ENCODE measurements around the gene TSHZ1. TPM values are rescaled to one million over a fixed set of nuclear protein-coding genes. Genes with fewer than 3 reads are reported as not detected.
"Not testable (repeated sequence)": the region's sequence is repeated elsewhere in the genome, so short reads cannot be mapped to it uniquely, and the experiment has no call there.

Gene TSHZ1
- polyA plus RNA-seq, 1 donor from 2014 or later = 3.5 TPM

DNA sequence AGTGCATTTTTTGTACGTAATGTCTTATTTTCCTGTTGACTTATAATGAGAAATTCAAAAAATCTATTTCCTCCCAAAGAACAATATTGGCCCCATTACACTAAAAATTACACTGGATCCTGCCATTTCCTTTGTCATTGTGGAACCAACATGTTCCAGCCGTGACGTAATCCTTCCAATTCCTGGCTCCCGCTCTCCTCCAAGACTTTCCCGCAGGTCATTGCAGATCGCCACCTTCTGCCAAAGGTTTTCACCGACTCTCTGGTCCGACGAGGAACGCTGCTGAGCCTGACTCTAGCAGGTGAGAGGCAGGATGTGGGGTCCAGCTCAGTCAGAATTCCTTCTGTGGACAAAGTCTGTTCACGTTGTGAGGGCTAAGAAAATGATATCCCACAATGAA, 39.7 kb upstream of the TSHZ1 start:
- Mint-ChIP-seq H3K4me3 (no peak overlapping the region), H3K27ac (no peak overlapping the region), H3K4me1 (peaks cover 6 to 14% (median 8%) of the 10 kb centered on the region in 3 donors), H3K9me3 (peaks cover 0 to 1% (median 0%) of the 10 kb centered on the region in 3 donors), H3K27me3 (peaks cover 9% of the 10 kb centered on the region), H3K36me3 (peaks cover 2% of the 10 kb centered on the region)

GRCh38 chr18:75172299-75173124, 38.1 kb upstream of the TSHZ1 start:
- Mint-ChIP-seq H3K9me3 (peaks cover 0 to 1% (median 0%) of the 10 kb centered on the region in 3 donors), H3K27ac (no peak overlapping the region), H3K4me1 (peaks cover 6 to 16% (median 8%) of the 10 kb centered on the region in 3 donors)

GRCh38 chr18:75173125-75173432, 37.5 kb upstream of the TSHZ1 start:
- Mint-ChIP-seq H3K27me3 (peaks cover 2% of the 10 kb centered on the region), H3K36me3 (no peaks in the 10 kb centered on the region), H3K9me3 (no peaks in the 10 kb centered on the region), H3K27ac (no peak overlapping the region), H3K4me3 (no peak overlapping the region), H3K4me1 (peaks cover 6 to 16% (median 8%) of the 10 kb centered on the region in 3 donors)

More at GRCh38 chr18:75172299-75173124, 38.1 kb upstream of the TSHZ1 start:
- Mint-ChIP-seq H3K4me3 (no peak overlapping the region), H3K27me3 (peaks cover 2% of the 10 kb centered on the region), H3K36me3 (no peaks in the 10 kb centered on the region)

GRCh38 chr18:75173738-75174137, 36.9 kb upstream of the TSHZ1 start:
- no peaks in the 10 kb centered on the region for H3K36me3 Mint-ChIP-seq
- H3K9me3 Mint-ChIP-seq = no peaks in the 10 kb centered on the region
- H3K27ac Mint-ChIP-seq = no peak overlapping the region
- peaks cover 6 to 16% (median 8%) of the 10 kb centered on the region in 3 donors for H3K4me1 Mint-ChIP-seq
- H3K27me3 Mint-ChIP-seq = peaks cover 2% of the 10 kb centered on the region
- no peak overlapping the region for H3K4me3 Mint-ChIP-seq

DNA sequence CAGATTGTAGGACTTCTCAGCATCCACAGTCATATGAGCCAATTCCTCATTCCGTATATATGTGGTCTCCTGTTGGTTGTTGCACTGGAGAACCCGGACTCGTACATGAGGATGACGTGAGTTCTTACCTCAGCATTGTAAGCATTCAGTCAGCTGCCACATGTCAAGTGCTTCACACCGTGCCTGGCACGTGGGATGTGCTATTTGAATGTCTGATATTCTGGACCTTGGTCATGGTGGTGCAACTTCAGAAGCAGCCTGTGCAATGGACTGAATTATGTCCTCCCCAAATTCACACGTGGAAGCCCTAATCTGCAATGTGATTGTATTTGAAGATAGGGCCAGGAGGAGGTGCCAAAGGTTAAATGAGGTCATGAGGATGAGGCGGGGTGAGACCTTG, 33.7 kb upstream of the TSHZ1 start:
- Mint-ChIP-seq H3K27me3 (no peaks in the 10 kb centered on the region), H3K36me3 (no peaks in the 10 kb centered on the region), H3K4me1 (peaks cover 6 to 17% (median 8%) of the 10 kb centered on the region in 3 donors), H3K27ac (peak overlapping the region in 1 of 3 donors; percentile 43), H3K4me3 (no peak overlapping the region), H3K9me3 (no peaks in the 10 kb centered on the region)

DNA sequence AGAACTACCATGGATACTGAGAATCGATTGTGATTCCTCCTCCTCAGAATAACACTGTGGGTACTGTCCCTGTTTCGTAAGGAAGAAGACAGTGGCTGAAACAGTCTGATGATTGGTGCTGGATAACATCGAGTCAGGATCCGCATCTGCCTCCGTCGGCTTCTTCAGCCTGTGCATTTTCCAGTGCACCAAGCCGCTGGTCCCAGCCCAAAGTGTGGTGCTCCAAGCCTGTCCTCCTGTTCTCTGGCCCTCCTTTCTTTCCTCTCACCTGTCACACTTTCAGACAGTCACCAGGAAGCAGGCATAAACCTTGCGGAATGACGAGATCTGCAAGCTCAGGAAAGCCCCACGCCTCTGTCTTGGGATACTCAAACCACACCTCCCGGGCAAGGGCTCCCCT, 32.2 kb upstream of the TSHZ1 start:
- H3K27me3 Mint-ChIP-seq = no peaks in the 10 kb centered on the region
- H3K9me3 Mint-ChIP-seq = peaks cover 0 to 3% (median 0%) of the 10 kb centered on the region in 3 donors
- H3K27ac Mint-ChIP-seq = no peak overlapping the region
- no peak overlapping the region for H3K4me3 Mint-ChIP-seq
- H3K4me1 Mint-ChIP-seq = peaks cover under 1 to 8% (median 2%) of the 10 kb centered on the region in 3 donors
- H3K36me3 Mint-ChIP-seq = no peaks in the 10 kb centered on the region

DNA sequence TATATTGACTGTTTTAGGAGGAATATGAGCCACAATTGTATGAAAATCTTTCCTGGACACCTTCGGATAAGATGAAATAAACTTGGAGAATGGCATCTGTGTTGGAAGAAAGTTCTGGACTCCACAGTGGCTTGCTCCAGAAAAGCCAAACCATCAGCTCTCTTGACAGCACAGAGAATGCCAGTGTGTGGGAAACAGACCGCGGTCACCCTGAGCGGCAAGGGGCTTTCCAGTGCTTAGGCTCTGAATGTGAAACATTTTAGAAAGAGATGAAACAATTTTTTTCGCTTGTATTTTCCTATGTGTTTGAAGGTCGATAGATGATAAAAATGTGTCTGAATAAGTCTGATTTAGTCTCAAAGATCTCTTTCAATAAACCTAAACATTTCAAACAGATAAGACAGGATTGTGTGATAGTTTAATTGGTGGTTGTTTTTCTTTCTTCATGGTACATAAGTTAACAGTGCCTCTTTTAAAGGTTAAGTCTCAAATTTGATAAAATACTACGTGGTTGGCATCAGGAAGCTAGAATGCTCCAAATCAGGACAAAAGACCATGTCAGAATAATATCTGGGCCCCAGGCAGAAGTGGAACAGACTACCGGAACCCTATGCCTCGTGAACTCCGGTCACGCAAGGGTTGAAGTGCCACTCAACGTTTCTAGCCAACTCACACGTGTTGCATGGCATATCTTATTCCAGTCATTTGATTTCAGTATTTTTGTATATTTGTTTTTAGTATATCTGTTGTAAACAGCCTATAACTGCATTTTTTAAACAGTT, 30.6 kb upstream of the TSHZ1 start:
- Mint-ChIP-seq H3K9me3 (peaks cover 0 to 3% (median 0%) of the 10 kb centered on the region in 3 donors), H3K4me1 (peaks cover 0 to 3% (median 0%) of the 10 kb centered on the region in 3 donors), H3K27me3 (no peaks in the 10 kb centered on the region), H3K36me3 (no peaks in the 10 kb centered on the region), H3K4me3 (no peak overlapping the region), H3K27ac (no peak overlapping the region)

- Mint-ChIP-seq H3K4me3 (no peak overlapping the region), H3K27ac (peak overlapping the region in 1 of 3 donors; percentile 60), H3K36me3 (peaks cover 2% of the 10 kb centered on the region), H3K4me1 (peaks cover 0 to 1% (median 0%) of the 10 kb centered on the region in 3 donors), H3K27me3 (peaks cover 6% of the 10 kb centered on the region), H3K9me3 (peaks cover 0 to 3% (median 2%) of the 10 kb centered on the region in 3 donors)
Measured at GRCh38 chr18:75183524-75183923, 27.1 kb upstream of the TSHZ1 start.

DNA sequence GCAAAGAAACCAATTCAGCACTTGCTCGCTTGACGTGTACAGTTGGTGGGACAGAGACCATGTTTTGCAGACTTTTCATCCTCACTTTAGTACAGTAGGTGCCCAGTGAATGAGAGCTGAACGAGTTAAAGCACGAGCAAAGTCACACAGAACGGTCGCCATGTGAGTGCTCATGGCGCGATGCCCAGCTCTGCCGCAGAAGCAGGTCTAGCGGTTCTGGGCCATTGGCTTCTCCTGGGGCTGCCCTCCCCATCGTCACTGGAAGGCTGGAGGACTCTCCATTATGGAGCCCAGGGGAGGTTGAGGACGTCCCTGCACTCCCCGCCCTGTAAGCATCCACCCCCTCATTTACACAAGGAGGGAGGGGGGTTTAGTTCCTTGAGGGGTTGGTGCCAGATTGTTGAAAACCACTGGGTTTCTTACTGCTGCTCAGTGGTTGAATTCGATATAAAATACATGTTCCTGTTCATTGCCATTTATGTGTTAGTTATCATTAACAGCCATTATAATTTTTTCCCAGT, 26.6 kb upstream of the TSHZ1 start:
- H3K27ac Mint-ChIP-seq = peak overlapping the region in 1 of 3 donors; percentile 60
- H3K4me1 Mint-ChIP-seq = peaks cover 0 to 1% (median 0%) of the 10 kb centered on the region in 3 donors
- peaks cover 0 to 3% (median 2%) of the 10 kb centered on the region in 3 donors for H3K9me3 Mint-ChIP-seq
- no peak overlapping the region for H3K4me3 Mint-ChIP-seq
- peaks cover 2% of the 10 kb centered on the region for H3K36me3 Mint-ChIP-seq
- H3K27me3 Mint-ChIP-seq = peaks cover 6% of the 10 kb centered on the region

DNA sequence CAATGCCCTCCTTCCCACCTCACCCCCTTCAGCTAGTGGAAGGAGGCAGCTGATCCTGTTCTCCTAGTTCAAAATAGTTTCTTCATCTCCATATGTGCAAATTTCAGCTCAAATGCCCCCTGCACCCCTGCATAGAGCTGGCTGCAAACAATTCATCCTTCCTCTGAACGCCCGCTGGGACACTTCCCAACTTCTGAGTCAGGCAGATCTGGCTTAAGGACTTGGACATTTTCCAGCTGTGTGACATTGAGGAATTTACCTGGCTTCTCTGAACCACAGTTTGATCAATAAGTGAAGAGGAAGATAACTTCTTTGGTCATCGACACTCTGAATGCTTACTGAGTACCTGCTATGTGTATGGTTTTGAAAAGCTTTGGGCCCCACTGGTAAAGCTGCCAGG, 25.1 kb upstream of the TSHZ1 start:
- peaks cover 2% of the 10 kb centered on the region for H3K36me3 Mint-ChIP-seq
- no peaks in the 10 kb centered on the region for H3K4me1 Mint-ChIP-seq
- peak overlapping the region in 1 of 3 donors; percentile 11 for H3K27ac Mint-ChIP-seq
- H3K4me3 Mint-ChIP-seq = no peak overlapping the region
- peaks cover 0 to 3% (median 2%) of the 10 kb centered on the region in 3 donors for H3K9me3 Mint-ChIP-seq
- H3K27me3 Mint-ChIP-seq = peaks cover 6% of the 10 kb centered on the region

GRCh38 chr18:75187702-75188101, 22.9 kb upstream of the TSHZ1 start:
- not testable (repeated sequence) for H3K27ac Mint-ChIP-seq, H3K9me3 Mint-ChIP-seq, H3K27me3 Mint-ChIP-seq, H3K36me3 Mint-ChIP-seq, H3K4me1 Mint-ChIP-seq, H3K4me3 Mint-ChIP-seq

GRCh38 chr18:75189696-75190095, 20.9 kb upstream of the TSHZ1 start:
- Mint-ChIP-seq H3K36me3 (peaks cover 2% of the 10 kb centered on the region), H3K27ac (no peak overlapping the region), H3K27me3 (peaks cover 6% of the 10 kb centered on the region), H3K9me3 (peaks cover 0 to 2% (median 0%) of the 10 kb centered on the region in 3 donors), H3K4me3 (no peak overlapping the region), H3K4me1 (no peaks in the 10 kb centered on the region)

DNA sequence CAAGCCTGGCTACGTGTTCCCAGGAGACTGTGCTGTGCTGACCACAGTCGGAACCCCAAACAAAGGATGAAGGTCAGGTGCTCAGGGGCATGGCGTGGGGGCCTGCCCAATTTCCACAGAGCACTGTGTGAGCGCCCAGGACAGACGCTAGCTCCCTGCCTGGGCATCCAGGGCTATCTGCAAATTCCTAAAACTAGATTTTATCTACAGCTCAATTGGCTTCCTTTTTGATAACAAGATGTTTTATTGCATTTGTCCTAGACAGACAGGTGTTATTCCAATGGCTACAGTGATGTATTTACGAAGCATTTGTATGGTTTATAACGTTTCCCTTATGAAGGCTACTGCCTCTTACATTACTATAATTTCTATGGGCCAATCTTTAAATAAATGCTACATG, 17.7 kb upstream of the TSHZ1 start:
- Mint-ChIP-seq H3K27me3 (peaks cover 1% of the 10 kb centered on the region), H3K4me3 (no peak overlapping the region), H3K4me1 (peaks cover 0 to 4% (median 2%) of the 10 kb centered on the region in 3 donors), H3K9me3 (no peaks in the 10 kb centered on the region), H3K36me3 (no peaks in the 10 kb centered on the region), H3K27ac (no peak overlapping the region)

DNA sequence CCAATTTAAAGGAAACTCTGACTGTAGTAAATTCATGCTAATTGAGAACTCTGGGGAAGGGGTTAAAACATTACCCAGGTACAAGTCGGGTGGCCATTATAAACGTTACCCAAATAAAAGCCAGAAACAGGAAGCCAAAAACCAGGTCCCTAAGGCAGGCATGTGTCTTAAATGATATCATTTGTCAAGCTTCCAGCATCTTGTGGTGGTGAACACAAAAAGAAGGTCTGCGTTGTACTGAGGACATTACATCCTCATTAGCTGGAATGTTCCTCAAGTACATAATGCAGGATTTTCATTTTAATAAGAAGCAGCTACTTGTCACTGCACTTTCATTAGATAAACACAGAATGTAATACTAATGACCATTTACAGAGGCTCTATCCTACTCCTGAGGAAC, 12.6 kb upstream of the TSHZ1 start:
- Mint-ChIP-seq H3K4me1 (peaks cover 5 to 9% (median 7%) of the 10 kb centered on the region in 3 donors), H3K27me3 (no peaks in the 10 kb centered on the region), H3K27ac (peak overlapping the region in 1 of 3 donors; percentile 71), H3K36me3 (peaks cover 1% of the 10 kb centered on the region), H3K4me3 (no peak overlapping the region), H3K9me3 (no peaks in the 10 kb centered on the region)

DNA sequence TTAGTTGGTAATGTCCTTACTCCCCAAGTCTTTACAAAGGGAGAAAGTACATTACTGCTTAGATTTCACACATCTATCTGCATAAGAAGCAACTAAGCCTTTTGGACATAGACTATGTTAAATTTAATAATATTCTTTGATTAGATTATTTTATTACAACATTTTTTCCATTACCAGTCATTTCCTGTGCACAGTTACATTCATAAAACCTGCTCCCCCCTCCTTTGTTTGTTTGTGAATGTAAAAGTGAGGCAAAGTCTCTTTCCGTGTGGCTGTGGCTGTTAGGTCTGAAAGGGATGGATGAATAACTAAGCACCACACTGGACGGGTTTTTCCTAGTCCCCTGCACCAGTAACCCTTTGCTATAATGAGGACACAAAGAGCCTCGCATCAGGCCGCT, 11.3 kb upstream of the TSHZ1 start:
- peak overlapping the region in 1 of 3 donors; percentile 3 for H3K27ac Mint-ChIP-seq

More for the DNA sequence above, 11.3 kb upstream of the TSHZ1 start:
- Mint-ChIP-seq H3K4me1 (peaks cover 7 to 9% (median 7%) of the 10 kb centered on the region in 3 donors), H3K9me3 (no peaks in the 10 kb centered on the region), H3K4me3 (no peak overlapping the region), H3K27me3 (no peaks in the 10 kb centered on the region), H3K36me3 (peaks cover 1% of the 10 kb centered on the region)
